Stimulated activated CD4-positive, alpha-beta T cell treated with anti-CD3 and anti-CD28 coated beads, Interleukin-4, amount 100 ng/mL, for 48 hours (primary cell): ENCODE results near the gene EBF3.

Experiments used
- DNase-seq, 2 donors: peaks; one replicate each; pipeline ENCODE4 v3.0.0-alpha.2; 2020; ENCODE audit warnings: low read depth in 2 of 2

Gene EBF3

GRCh38 chr10:129971381-129972144 lies 7.5 kb upstream of the EBF3 start:
- DNase-seq = peak; percentile 47 to 48

- no peak for DNase-seq
Measured at GRCh38 chr10:129970465-129971364, 6.6 kb upstream of the EBF3 start.

GRCh38 chr10:129969911-129970464 lies 5.9 kb upstream of the EBF3 start:
- DNase-seq = no peak

GRCh38 chr10:129969184-129969910 lies 5.3 kb upstream of the EBF3 start:
- no peak for DNase-seq

- peak; percentile 47 to 53 for DNase-seq
Measured at GRCh38 chr10:129968853-129969183, 4.7 kb upstream of the EBF3 start.

GRCh38 chr10:129968020-129968852 lies 4.2 kb upstream of the EBF3 start:
- no peak for DNase-seq

- DNase-seq = no peak
Measured at GRCh38 chr10:129967579-129968019, 3.5 kb upstream of the EBF3 start.

GRCh38 chr10:129966889-129967578 lies 3.0 kb upstream of the EBF3 start:
- DNase-seq = no peak

- DNase-seq = no peak
Measured at GRCh38 chr10:129966370-129966888, 2.4 kb upstream of the EBF3 start.

- no peak for DNase-seq
Measured at GRCh38 chr10:129965959-129966358, 1.9 kb upstream of the EBF3 start.

- DNase-seq = no peak
Measured at GRCh38 chr10:129965425-129965808, 1.3 kb upstream of the EBF3 start.

- DNase-seq = no peak
Measured at GRCh38 chr10:129964611-129965424, 744 bp upstream of the EBF3 start.

- DNase-seq = no peak
Measured at GRCh38 chr10:129962872-129963640, 1.0 kb downstream of the EBF3 start.

GRCh38 chr10:129962031-129962871 lies 1.8 kb downstream of the EBF3 start:
- DNase-seq = no peak

- DNase-seq = no peak
Measured at GRCh38 chr10:129961157-129961701, 2.8 kb downstream of the EBF3 start.

- no peak for DNase-seq
Measured at GRCh38 chr10:129960481-129961156, 3.5 kb downstream of the EBF3 start.
